Osteoblast (primary cell): ENCODE results near the gene GOLGA1. TPM values are rescaled to one million over a fixed set of nuclear protein-coding genes. Genes with fewer than 3 reads are reported as not detected.
A peak's percentile ranks its signal among the peaks of the same experiment; 100 is the strongest.
"Not testable (repeated sequence)": the region's sequence is repeated elsewhere in the genome, so short reads cannot be mapped to it uniquely, and the experiment has no call there.

Source experiments
- DNase-seq: peaks from one replicate; pipeline ENCODE4 v3.0.0; 2011; ENCODE audit warnings: low spot score, mixed read lengths; ENCODE audit not compliant: insufficient read length; ENCODE audit errors: missing footprints
- H2AFZ ChIP-seq: 2 replicates; pipeline ENCODE4 v1.6.0; 2011; ENCODE audit warnings: mild to moderate bottlenecking, low read length
- H3K27ac ChIP-seq: 2 replicates; pipeline ENCODE4 v1.5.1; 2011; ENCODE audit warnings: mild to moderate bottlenecking, low read depth, low read length, moderate library complexity
- H3K27me3 ChIP-seq: 2 replicates; pipeline ENCODE4 v1.6.0; 2012; ENCODE audit warnings: mild to moderate bottlenecking, control low read depth, inconsistent platforms, low read length, moderate library complexity; ENCODE audit not compliant: insufficient read depth
- H3K36me3 ChIP-seq: 2 replicates; pipeline ENCODE4 v1.5.1; 2011; ENCODE audit warnings: mild to moderate bottlenecking, low read length, control low read depth, moderate library complexity; ENCODE audit not compliant: insufficient read depth
- H3K4me1 ChIP-seq: 2 replicates; pipeline ENCODE4 v1.5.1; 2011; ENCODE audit warnings: mild to moderate bottlenecking, low read length, control low read depth, moderate library complexity; ENCODE audit not compliant: insufficient read depth
- H3K4me2 ChIP-seq: 2 replicates; pipeline ENCODE4 v1.6.0; 2011; ENCODE audit warnings: mild to moderate bottlenecking, low read length; ENCODE audit not compliant: insufficient read depth
- H3K4me3 ChIP-seq: fragments of 200-600 bp; sonication (generic); 3 replicates; pipeline ENCODE4 v1.5.1; 2012; ENCODE audit warnings: mild to moderate bottlenecking, low read length, inconsistent platforms; ENCODE audit not compliant: insufficient read depth
- H3K79me2 ChIP-seq: 2 replicates; pipeline ENCODE4 v1.6.0; 2012; ENCODE audit warnings: mild to moderate bottlenecking, low read length, control low read depth, inconsistent platforms; ENCODE audit not compliant: insufficient read depth
- H3K9me3 ChIP-seq: 2 replicates; pipeline ENCODE4 v1.5.1; 2011; ENCODE audit warnings: low read depth, low read length, control low read depth
- H4K20me1 ChIP-seq: 2 replicates; pipeline ENCODE4 v1.6.0; 2012; ENCODE audit warnings: mild to moderate bottlenecking, low read length, control low read depth; ENCODE audit not compliant: insufficient read depth
- CTCF ChIP-seq: IDR thresholded peaks from 2 replicates; pipeline ENCODE4 v1.5.1; 2011; ENCODE audit warnings: mild to moderate bottlenecking, low read depth, low read length, moderate library complexity; ENCODE audit errors: extremely low read depth
- total RNA-seq: library from RNA; depleted of rRNA; stranded (reverse); fragments of >200 nt; gene quantifications from 2 replicates; pipeline ENCODE4 v1.2.3, GENCODE V29; 2012

Gene GOLGA1
- total RNA-seq, 1 donor: 13.4 TPM

- not testable (repeated sequence) for H3K4me3 ChIP-seq, DNase-seq, H3K27ac ChIP-seq, H3K4me2 ChIP-seq, H2AFZ ChIP-seq, H3K36me3 ChIP-seq, H4K20me1 ChIP-seq, H3K27me3 ChIP-seq, H3K9me3 ChIP-seq, H3K79me2 ChIP-seq
- H3K4me1 ChIP-seq: peaks cover 14% of the 10 kb centered on the region
Measured at GRCh38 chr9:124838132-124838531, 102.8 kb downstream of the GOLGA1 start.

DNA sequence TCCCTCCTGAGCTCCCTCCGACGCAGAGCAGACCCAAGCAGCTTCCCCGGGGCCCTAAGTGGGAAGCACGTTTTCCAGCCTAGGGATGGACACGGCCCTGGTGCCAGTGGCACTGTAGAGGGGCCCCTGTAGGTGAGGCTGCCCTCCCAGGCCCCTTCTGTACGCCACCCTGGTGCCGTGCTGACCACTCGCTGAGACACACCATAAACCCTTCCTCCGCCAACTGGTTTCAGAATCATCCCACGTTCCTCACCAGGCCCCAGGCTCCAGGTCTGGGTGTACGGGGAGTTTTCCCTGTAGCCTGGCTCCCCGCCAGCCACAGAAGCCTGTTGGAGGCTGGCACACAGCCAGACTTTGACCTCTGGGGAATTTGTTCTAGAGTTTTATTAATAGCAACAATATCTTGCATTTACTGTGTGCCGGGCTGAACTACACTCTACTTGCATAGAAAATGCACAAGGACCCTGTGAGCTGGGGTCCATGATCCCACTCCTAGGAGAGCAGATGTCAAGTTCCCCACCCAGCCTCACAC, 105.8 kb downstream of the GOLGA1 start:
- H4K20me1 ChIP-seq: peaks cover 3% of the 10 kb centered on the region
- no peak for DNase-seq
- H3K4me3 ChIP-seq: no peak overlapping the region
- no peaks in the 10 kb centered on the region for H3K27me3 ChIP-seq
- peaks cover 21% of the 10 kb centered on the region for H3K4me1 ChIP-seq
- H3K79me2 ChIP-seq: no peaks in the 10 kb centered on the region
- H3K27ac ChIP-seq: no peak overlapping the region
- no peaks in the 10 kb centered on the region for H3K36me3 ChIP-seq
- no peaks in the 10 kb centered on the region for H3K9me3 ChIP-seq
- H3K4me2 ChIP-seq: peak overlapping the region; percentile 15
- no peak for TF ChIP-seq CTCF
- H2AFZ ChIP-seq: no peak overlapping the region

DNA sequence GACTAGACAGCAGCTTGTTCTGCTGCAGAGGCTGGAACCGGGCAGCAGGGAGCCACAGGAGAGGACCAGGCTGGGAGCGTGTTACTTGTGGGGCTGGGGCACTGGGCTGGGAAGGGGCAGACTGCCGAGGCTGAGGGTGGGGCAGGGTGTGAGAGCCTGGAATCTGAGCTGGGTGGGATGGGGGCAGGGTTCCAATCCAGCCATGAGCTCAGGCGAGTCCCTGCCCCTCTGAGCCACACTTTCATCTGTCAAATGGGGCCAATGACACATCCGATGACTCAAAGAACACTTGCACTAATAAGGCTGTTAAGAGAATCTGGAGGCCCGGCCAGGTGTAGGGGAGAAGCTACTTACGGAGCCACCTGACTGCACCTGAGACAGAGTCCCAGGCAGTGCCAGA, 106.3 kb downstream of the GOLGA1 start:
- Histone ChIP-seq H4K20me1 (peaks cover 3% of the 10 kb centered on the region), H3K4me2 (no peak overlapping the region), H3K4me3 (no peak overlapping the region), H3K9me3 (no peaks in the 10 kb centered on the region), H3K36me3 (no peaks in the 10 kb centered on the region), H3K27ac (no peak overlapping the region), H2AFZ (no peak overlapping the region), H3K79me2 (no peaks in the 10 kb centered on the region), H3K27me3 (peaks cover 1% of the 10 kb centered on the region), H3K4me1 (peaks cover 21% of the 10 kb centered on the region)
- no peak for TF ChIP-seq CTCF
- peak; percentile 91 for DNase-seq

DNA sequence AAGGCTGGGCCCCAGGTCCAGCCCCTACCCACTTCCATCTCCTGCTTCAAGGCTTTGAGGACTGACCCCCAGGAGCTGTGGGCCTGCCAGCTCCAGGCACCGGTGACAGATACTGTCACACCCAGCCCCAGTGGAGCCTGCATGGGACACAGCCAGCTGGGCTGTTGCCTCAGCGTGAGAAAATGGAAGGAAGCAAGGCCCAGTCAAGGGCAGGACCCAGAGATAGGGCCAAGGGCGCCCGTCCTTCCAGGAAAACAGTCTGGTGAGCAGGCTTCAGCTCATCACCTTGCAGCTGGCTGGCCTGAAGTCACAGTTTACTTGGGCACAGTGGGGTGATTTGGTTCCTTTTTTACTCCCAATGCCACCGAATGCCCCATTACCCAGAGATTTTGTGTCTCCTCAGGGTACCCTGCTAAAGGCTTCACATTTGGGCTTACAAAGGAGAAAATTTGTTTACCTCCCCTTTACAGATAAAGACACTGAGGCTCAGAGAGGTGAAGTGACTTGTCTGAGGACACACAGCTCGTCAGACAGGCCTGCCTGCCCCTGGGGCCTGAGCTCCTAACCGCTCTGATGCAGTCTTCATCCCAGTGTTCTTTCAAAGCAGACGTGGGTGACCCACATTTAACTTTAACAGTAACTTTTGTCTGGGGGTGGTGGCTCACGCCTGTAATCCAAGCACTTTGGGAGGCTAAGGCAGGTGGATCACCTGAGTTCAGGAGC, 109.1 kb downstream of the GOLGA1 start:
- no peaks in the 10 kb centered on the region for H3K9me3 ChIP-seq
- no peak for TF ChIP-seq CTCF
- H3K4me2 ChIP-seq: no peak overlapping the region
- H3K4me3 ChIP-seq: no peak overlapping the region
- H4K20me1 ChIP-seq: peaks cover 3% of the 10 kb centered on the region
- peaks cover 21% of the 10 kb centered on the region for H3K4me1 ChIP-seq
- H3K79me2 ChIP-seq: no peaks in the 10 kb centered on the region
- H3K36me3 ChIP-seq: no peaks in the 10 kb centered on the region
- DNase-seq: no peak
- peak overlapping the region; percentile 56 for H3K27ac ChIP-seq
- H2AFZ ChIP-seq: no peak overlapping the region
- H3K27me3 ChIP-seq: peaks cover 6% of the 10 kb centered on the region
